Measurements from ENCODE around the gene CCNT1.
A peak's percentile ranks its signal among the peaks of the same experiment; 100 is the strongest.
"Not testable (repeated sequence)": the region's sequence is repeated elsewhere in the genome, so short reads cannot be mapped to it uniquely, and the experiment has no call there.

The CCNT1 gene

DNA sequence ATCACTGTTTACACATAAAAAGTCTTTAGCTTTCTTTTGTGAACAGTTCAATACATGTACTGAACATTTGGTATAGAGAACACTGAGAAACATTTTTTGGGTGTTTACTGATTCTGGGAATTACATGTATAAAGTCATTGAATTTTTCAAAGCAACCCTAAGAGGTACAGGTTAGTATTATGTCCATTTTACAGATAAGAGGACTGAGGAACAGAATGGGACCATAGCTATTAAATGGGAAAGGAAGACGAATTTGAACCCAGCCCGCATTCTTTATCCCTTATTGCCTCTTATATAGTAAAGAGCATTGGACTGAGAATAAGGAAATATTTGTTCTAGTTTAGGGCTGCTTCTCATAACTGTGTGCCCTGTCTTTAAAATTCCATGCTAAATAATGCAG lies 33.6 kb downstream of the CCNT1 start:
- peak overlapping the region; percentile 98 for H3K4me3 Mint-ChIP-seq
- no peak for DNase-seq
- H3K9me3 Mint-ChIP-seq: no peaks in the 10 kb centered on the region
- TF ChIP-seq, protein P1, sequence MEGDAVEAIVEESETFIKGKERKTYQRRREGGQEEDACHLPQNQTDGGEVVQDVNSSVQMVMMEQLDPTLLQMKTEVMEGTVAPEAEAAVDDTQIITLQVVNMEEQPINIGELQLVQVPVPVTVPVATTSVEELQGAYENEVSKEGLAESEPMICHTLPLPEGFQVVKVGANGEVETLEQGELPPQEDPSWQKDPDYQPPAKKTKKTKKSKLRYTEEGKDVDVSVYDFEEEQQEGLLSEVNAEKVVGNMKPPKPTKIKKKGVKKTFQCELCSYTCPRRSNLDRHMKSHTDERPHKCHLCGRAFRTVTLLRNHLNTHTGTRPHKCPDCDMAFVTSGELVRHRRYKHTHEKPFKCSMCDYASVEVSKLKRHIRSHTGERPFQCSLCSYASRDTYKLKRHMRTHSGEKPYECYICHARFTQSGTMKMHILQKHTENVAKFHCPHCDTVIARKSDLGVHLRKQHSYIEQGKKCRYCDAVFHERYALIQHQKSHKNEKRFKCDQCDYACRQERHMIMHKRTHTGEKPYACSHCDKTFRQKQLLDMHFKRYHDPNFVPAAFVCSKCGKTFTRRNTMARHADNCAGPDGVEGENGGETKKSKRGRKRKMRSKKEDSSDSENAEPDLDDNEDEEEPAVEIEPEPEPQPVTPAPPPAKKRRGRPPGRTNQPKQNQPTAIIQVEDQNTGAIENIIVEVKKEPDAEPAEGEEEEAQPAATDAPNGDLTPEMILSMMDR (IDR thresholded peaks at IDR 0.05): no peak
- H3K4me1 Mint-ChIP-seq: peaks cover 34% of the 10 kb centered on the region
- no peak overlapping the region for H3K27ac Mint-ChIP-seq
- peaks cover 38% of the 10 kb centered on the region for H3K36me3 Mint-ChIP-seq (ENCODE audit: low read depth)
- peaks cover 3% of the 10 kb centered on the region for H3K27me3 Mint-ChIP-seq (ENCODE audit: low read depth, poor library complexity)

DNA sequence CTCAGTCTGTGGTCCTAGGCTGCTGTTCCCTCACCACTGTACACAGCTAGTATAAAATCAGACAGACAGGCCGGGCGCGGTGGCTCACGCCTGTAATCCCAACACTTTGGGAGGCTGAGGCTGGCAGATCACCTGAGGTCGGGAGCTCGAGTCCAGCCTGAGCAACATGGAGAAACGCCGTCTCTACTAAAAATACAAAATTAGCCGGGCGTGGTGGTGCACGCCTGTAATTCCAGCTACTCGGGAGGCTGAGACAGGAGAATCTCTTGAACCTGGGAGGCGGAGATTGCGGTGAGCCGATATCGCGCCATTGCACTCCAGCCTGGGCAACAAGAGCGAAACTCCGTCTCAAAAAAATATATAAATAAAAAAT lies 34.0 kb downstream of the CCNT1 start:
- Mint-ChIP-seq H3K4me1 (peaks cover 38% of the 10 kb centered on the region), H3K36me3 (ENCODE audit: low read depth) (peaks cover 38% of the 10 kb centered on the region), H3K4me3 (peak overlapping the region; percentile 98)
- H3K27me3 Mint-ChIP-seq (ENCODE audit: low read depth, poor library complexity); H3K9me3 Mint-ChIP-seq; DNase-seq; H3K27ac Mint-ChIP-seq: not testable (repeated sequence)

DNA sequence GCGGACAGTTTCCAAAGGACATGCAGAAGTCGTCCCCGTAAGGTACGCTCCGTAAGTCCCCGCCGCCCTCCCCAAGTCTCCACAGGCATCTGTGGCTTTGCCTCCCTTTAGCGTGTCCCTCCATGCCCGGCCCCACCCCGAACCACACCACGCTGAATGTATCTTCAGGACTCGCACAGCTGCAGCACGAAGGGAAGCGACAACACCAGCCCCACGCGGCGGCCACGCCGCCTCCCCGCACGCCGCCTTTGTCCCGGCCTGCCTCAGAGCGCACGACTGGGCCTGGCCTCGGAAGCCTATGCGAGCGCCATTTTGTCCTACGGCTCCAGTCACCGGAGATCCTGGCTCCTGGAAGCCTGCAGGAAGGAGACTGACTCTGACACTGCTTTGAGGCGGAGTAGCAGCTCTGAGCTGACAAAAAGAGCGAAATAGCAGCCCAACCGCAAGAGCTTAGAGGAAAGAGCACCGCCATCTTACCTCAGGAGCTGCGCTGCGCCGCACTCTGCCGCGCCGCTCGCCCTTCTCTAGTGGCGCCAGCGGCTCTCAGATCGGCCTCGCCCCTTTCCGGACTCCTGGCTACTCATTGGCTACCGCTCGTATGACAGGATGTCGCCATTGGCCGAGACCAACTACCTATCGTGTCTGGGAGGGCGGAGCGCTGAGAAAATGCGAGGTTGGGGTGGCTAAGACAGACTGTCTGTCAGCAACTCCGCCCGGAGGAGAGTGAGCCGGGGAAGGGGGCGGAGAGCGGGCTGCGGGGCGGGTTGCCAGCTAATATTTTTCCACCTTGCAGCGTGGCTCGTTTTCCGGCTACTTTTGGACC lies 34.6 kb downstream of the CCNT1 start, which contains the start of gene KANSL2:
Gene KANSL2, minus strand, starts transcription at position 529 of the 823 bp plus-strand sequence. CDS start 606 bp downstream, outside the sequence.
- Mint-ChIP-seq H3K9me3 (no peaks in the 10 kb centered on the region), H3K36me3 (ENCODE audit: low read depth) (peaks cover 44% of the 10 kb centered on the region)

DNA sequence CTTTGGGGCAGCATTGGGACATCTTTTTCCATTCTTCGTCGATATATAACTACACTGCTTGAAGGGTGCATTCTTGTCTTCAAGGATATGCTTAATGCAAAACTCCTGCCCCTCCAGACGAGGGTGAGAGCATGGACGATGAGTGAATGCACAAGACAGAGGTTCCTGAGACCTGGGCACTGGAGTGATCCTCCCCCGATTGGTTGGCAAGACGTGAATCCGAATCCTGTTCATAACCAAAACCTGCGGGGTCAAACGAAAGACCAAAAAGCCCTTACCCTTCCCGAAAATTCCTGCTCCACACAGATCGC lies 35.2 kb downstream of the CCNT1 start:
- Mint-ChIP-seq H3K4me3 (peak overlapping the region; percentile 98), H3K4me1 (peaks cover 44% of the 10 kb centered on the region), H3K27ac (peak overlapping the region; percentile 99), H3K36me3 (ENCODE audit: low read depth) (peaks cover 49% of the 10 kb centered on the region), H3K9me3 (no peaks in the 10 kb centered on the region), H3K27me3 (ENCODE audit: low read depth, poor library complexity) (peaks cover 3% of the 10 kb centered on the region)
- TF ChIP-seq, protein P1 (IDR thresholded peaks at IDR 0.05): no peak
- DNase-seq: no peak

More for the DNA sequence above, 34.6 kb downstream of the CCNT1 start, which contains the start of gene KANSL2:
- H3K4me3 Mint-ChIP-seq: peak within 1 kb of the TSS; percentile 98
- peaks cover 44% of the 10 kb centered on the region for H3K4me1 Mint-ChIP-seq
- peak within 1 kb of the TSS; percentile 99 for H3K27ac Mint-ChIP-seq
- peaks cover 3% of the 10 kb centered on the region for H3K27me3 Mint-ChIP-seq (ENCODE audit: low read depth, poor library complexity)
- DNase-seq: peak; percentile 95
- TF ChIP-seq, protein P1 (IDR thresholded peaks at IDR 0.05): no peak

DNA sequence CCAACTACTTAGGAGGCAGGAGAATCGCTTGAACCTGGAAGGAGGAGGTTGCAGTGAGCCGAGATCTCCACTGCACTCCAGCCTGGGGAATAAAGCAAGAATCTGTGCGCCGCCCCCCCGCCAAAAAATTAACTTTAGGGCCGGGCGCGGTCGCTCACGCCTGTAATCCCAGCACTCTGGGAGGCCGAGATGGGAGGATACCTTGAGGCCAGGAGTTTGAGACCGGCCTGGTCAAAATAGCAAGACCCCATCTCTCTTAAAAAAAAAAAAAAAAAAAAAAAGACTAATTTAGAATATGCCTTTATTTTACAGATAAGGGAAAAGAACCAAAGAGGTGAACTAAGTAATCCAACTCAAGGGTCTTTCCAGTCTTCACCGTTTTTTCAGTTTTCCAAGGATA lies 35.6 kb downstream of the CCNT1 start:
- H3K27me3 Mint-ChIP-seq (ENCODE audit: low read depth, poor library complexity): peaks cover 3% of the 10 kb centered on the region
- TF ChIP-seq, protein P1 (IDR thresholded peaks at IDR 0.05): no peak
- H3K36me3 Mint-ChIP-seq (ENCODE audit: low read depth): peaks cover 54% of the 10 kb centered on the region
- H3K9me3 Mint-ChIP-seq: no peaks in the 10 kb centered on the region
- no peak overlapping the region for H3K27ac Mint-ChIP-seq
- H3K4me1 Mint-ChIP-seq: peaks cover 44% of the 10 kb centered on the region
- DNase-seq: no peak
- peak overlapping the region; percentile 98 for H3K4me3 Mint-ChIP-seq

DNA sequence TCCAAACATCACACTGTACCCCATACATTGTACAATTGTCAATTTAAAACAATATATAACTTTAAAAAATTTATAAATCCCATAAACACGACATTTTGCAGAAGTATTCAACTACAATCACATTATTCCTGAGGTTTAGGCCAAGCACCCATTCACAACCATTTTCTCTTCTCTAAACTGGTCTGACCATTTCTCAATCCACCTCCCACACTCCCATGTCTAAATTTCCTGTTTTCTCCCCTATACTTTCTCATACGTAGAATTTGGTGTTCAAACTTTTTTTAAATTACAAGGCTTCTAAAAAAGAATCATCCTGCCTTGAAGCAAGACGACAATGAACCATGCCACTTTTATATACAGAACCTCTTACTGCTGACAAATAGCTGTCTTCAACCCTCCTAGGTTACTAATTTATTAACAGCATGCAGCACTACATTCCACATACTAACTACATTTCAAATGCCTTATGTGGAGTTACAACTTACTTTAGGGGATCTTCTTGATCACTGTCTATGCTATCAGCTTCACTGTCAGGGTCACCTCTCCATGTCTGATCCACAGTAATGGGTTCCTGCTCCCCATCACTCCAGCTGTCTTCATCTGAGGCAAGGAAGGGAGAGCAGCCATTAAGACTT lies 37.8 kb downstream of the CCNT1 start:
- H3K36me3 Mint-ChIP-seq (ENCODE audit: low read depth): peaks cover 57% of the 10 kb centered on the region
- H3K27ac Mint-ChIP-seq: peak overlapping the region; percentile 47
- peaks cover 44% of the 10 kb centered on the region for H3K4me1 Mint-ChIP-seq
- no peak for DNase-seq
- H3K4me3 Mint-ChIP-seq: peak overlapping the region; percentile 98
- no peaks in the 10 kb centered on the region for H3K9me3 Mint-ChIP-seq
- H3K27me3 Mint-ChIP-seq (ENCODE audit: low read depth, poor library complexity): no peaks in the 10 kb centered on the region
- TF ChIP-seq, protein P1 (IDR thresholded peaks at IDR 0.05): no peak

All from nephron progenitor cell (in vitro differentiated cells).